GM21381 (cell line): ENCODE data around the gene PCMTD2.
A peak's percentile ranks its signal among the peaks of the same experiment; 100 is the strongest.

ENCODE experiments used
- ATAC-seq: cut with Tn5 transposase; IDR thresholded peaks from one replicate; pipeline ENCODE4 v1.9.1; 2021; ENCODE audit warnings: mild to moderate bottlenecking, moderate library complexity; ENCODE audit not compliant: unreplicated experiment

PCMTD2 gene

GRCh38 chr20:64255361-64256281 is at the start of gene PCMTD2:
Gene PCMTD2, plus strand, starts transcription at chr20:64255748. Its CDS starts 4,218 bp downstream, at chr20:64259966.
- peak; percentile 86 for ATAC-seq

DNA sequence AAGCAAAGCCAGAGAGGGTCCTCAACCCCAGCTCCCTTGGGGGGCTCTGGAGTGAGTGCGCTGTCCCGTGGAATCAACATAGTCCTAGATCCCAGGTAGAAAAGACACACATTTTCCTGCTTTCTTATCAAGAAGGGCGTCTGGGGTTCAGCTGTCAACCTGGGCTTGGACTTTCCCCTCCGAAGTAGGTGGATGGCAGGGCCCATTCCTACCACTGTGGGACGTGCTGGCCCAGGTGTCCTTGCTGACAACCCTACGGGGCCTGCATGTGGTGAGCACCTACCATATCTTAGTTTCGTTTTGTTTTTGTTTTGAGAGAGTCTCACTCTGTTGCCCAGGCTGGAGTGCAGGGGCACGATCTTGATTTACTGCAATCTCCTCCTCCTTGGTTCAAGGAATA is 48.9 kb upstream of the PCMTD2 start:
- no peak for ATAC-seq

GRCh38 chr20:64207641-64208590 is 47.6 kb upstream of the PCMTD2 start:
- no peak for ATAC-seq

GRCh38 chr20:64209148-64209547 is 46.4 kb upstream of the PCMTD2 start:
- ATAC-seq = no peak

DNA sequence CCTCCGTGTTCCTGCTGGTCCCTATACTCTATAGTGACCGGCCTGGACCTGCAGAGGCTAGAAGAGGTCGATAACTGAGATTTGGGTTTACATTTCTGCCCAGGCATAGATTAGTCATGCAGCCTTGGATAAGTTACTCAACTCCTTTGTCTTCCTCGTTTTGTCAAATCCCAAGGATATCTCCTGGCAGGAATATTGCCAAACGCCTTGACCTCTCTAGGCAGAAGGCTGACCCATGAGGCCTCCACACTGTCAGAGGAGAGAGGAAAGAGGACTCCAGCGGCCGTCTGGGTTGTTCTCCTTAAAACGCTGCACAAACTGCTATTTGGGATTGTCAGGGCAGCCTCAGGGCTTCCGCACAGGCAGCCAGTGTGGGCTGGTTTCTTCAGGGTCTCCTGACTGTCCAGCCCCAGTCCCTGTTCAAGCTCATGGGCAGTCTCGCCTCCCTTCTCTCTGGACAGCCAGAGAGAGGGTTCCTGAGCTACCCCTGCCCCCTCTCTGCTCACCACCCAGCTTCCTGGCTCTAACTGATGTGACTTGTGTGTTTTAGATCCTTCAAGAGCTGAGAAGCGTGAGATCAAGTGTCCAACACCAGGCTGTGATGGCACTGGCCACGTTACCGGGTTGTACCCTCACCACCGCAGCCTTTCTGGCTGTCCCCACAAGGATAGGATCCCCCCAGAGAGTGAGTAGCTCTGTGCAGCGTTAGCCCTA is 44.7 kb upstream of the PCMTD2 start:
- ATAC-seq = no peak

DNA sequence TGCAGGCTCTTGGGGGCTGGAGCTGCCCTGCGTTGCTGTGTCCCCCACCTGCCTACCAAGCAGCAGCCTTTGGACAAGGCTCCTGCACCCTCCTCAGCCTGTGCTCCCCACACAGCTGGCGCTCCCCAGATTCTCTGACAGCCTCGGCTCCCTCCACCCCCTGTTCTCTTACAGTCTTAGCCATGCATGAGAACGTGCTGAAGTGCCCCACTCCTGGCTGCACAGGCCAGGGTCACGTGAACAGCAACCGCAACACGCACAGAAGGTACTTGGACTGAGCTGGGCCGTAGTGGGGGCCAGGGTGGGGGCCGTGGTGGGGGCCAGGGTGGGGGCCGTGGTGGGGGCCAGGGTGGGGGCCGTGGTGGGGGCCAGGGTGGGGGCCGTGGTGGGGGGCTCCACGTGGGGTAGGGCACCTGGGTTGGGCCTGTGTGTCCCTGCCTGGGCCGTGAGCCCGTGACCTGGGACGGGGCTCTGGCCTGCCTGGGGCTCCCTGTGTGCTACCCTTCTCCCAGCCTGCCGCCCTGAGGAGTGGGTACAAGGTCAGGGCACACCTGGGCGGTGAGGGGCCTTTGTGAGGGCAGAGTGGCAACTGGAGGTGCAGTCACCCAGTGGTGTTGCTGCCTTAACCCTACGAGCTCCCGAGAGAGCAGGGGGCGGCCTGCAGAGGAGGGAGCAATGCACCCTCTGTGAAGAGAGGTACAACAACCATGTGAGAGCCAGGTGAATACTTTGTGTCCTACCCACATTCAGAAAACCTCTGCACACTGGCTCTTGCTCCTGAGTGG is 43.5 kb upstream of the PCMTD2 start:
- no peak for ATAC-seq

DNA sequence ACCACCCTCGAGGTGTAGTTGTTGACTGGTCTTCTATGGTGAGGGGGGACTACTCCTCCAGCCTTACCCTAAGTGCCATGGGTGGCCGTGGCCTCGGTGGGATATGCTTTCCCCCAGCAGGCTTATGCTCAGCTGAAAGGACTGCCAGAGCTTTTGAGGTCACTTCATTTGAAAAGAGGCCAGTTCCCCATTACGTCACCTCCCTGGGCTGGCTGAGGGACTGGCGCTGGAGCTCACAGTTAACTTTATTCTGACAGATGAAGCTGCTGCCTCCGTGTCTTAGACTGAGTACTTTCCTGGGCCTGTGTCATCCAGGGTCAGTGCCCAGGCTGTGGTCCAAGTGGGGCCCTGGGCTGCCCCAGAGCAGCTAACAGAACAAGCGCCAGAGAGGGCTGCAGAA is 42.8 kb upstream of the PCMTD2 start:
- ATAC-seq = no peak

DNA sequence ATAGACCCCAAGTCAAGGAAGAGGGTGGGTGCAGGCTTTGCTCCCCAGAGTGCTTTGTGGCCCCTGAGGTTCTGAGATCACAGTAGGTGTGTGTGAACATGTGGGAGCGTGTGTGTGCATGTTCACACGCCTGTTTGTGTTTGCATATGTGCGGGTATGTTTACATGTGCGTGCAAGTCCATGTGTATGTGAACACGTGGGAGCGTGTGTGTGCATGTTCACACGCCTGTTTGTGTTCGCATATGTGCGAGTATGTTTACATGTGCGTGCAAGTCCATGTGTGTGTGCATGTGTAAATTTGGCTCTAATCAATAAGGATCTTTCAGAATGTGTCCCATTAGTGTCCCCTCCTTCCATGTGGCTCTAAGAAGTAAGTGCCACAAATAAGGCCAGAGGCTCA is 41.4 kb upstream of the PCMTD2 start:
- ATAC-seq = no peak

- no peak for ATAC-seq
These were observed 40.6 kb upstream of the PCMTD2 start for GRCh38 chr20:64214952-64215351.

GRCh38 chr20:64216036-64216435 is 39.5 kb upstream of the PCMTD2 start:
- no peak for ATAC-seq

DNA sequence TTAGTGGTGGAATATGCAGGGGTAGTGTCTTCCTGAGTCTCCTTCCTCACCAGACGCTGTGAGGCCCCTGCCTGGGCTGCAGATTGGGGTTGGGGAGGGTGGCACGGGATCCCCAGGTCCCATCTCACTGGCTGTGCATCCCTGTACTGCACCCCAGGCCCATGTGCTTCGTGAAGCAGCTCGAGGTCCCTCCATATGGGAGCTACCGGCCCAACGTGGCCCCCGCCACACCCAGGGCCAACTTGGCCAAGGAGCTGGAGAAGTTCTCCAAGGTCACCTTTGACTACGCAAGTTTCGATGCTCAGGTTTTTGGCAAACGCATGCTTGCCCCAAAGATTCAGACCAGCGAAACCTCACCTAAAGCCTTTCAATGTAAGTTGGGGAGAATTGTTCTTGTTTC is 38.6 kb upstream of the PCMTD2 start:
- no peak for ATAC-seq

DNA sequence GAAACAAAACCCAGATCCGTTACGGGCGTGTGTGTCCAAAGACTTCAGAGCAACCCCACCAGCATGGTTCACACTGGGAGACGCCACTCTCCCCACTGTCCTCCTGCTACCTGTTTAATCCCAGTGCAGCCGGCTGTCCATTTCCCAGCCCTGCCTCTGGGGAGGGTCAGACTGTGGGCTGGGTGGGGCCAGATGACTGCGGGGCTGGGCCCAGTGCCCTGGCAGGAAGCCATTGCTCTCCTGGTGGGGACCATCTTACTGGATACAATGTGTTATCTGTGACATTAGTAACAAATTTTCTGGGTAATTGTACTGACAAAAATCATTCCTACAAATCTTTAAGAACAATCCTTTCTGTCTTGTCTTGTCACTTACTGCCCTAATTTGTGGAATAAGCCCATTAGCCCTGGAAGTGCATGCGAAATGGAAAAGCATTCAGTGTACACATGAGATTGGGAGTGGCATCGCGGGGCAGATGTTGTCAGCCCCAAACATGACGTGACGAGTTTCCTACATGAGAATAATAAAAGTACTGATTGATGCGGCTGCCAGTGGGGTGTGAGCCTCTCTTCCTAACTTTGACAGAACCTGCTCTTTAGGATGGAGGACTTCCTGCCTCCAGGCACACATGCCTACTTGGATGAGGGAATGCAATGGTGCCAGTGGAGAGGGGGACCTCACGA is 37.9 kb upstream of the PCMTD2 start:
- no peak for ATAC-seq

DNA sequence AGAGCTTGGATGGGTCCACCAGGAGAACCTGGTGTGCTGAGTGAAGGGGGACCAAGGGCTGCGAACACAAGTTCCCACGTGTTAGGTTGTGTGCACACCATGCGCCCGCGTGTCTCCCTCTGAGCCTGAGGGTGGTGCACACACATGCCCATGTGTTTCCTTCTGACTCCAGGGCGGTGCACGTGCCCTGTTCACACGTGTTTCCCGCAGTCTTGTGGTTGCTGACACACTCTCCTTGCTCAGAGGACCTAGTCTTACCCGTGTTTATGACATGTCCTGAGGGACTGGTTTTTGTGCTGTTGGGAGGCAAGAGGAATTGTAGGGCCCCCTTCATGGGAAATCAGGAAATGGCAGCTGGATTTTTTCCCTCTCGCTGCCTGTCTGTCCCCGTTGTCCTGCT is 36.3 kb upstream of the PCMTD2 start:
- ATAC-seq = no peak

- ATAC-seq = no peak
These were observed 35.8 kb upstream of the PCMTD2 start for GRCh38 chr20:64219730-64220129.

DNA sequence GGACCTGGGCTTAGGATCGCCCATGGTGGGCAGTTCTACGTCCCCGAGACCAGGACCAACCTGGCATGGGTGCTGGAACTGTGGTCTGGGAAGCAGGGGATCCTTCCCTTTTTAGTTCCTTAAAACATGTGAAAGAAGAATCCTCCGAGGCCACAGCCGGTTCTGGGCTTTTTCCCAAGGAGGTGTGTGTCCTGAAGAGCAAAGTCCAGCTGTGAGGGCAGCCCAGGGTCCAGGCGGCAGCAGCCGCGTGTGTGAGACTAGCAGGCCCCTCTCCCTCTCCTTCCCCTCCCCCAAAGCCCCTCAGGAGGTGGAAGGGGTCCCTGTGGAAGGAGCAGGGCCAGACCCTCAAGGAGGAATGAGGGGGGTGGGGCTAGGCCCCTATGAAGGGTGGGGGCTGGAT is 35.1 kb upstream of the PCMTD2 start:
- no peak for ATAC-seq

DNA sequence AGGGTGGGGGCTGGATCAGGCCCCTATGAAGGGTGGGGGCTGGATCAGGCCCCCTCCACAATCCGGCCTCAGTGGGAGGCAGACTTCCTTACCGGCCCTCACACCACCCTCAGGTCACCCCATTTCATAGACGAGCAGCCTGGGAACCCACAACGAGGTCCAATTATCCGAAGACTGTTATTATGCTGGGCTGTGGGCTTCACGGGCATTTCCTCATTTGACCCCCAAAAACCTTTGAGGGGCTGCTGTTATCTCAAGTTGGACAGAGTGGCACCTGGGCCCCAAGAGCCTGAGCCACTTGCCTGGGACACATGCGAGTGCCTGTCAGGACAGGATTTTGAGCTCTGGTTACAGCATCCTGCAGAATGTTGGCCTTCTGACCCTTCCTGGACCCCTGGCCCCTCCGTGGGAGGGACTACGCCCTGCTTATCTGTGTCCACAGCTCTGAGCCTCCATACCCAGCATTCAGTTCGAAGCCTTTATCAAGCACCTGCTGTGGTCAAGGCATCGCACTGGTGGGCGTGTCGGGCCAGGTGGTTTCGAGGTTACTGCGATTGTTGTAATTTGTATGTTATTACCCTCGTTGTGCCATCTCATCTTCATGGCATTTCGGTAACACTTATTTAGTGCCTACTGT is 34.5 kb upstream of the PCMTD2 start:
- ATAC-seq = no peak

DNA sequence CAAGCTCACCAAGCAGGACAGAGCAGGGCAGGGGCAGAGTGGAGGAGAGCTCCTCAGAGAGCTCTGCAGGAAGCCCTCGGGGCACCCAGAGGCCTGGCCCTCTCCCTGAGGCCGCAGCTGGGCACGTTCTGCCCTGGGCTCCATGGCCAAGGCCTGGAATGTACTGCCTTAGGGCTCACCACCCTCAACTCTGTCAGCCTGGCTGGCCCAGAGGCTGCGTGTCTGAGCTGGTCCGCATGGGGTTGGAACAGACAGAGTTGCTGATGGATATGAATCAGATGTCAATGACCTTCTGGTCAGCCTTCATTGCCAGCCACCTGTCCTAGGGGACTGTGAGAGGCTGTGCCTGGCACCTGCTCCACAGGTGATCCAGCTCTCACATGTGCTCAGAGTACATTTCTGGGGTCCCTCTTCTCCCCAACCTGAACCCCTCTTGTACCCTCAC is 33.2 kb upstream of the PCMTD2 start:
- ATAC-seq = no peak

GRCh38 chr20:64222851-64223525 is 32.6 kb upstream of the PCMTD2 start:
- no peak for ATAC-seq
